CD4-positive, CD25-positive, alpha-beta regulatory T cell (primary cell): ENCODE data around the gene TYW1. TPM values are rescaled to one million over a fixed set of nuclear protein-coding genes. Genes with fewer than 3 reads are reported as not detected.
"Not testable (repeated sequence)": the region's sequence is repeated elsewhere in the genome, so short reads cannot be mapped to it uniquely, and the experiment has no call there.

Source experiments
- ATAC-seq, 2 donors: fragments of 150-1000 bp; cut with Tn5 transposase; one replicate each; pipeline ENCODE4 v1.10.0; 2021; ENCODE audit warnings: low read depth in 2 of 2, moderate number of reproducible peaks in 2 of 2, moderate library complexity in 1 of 2
- DNase-seq, 3 donors: peaks; one replicate each; pipeline versions ENCODE4 v3.0.0 to v3.0.0-alpha.2; 2012 to 2022; ENCODE audit warnings: mixed read lengths in 1 of 3
- H3K27ac ChIP-seq: one replicate; pipeline ENCODE4 v1.7.0; 2013; ENCODE audit warnings: mild to moderate bottlenecking, low read length; ENCODE audit not compliant: insufficient read depth, poor library complexity, severe bottlenecking
- H3K27me3 ChIP-seq: one replicate; pipeline ENCODE4 v1.7.0; 2013; ENCODE audit warnings: low read length; ENCODE audit not compliant: control insufficient read depth, insufficient read depth
- H3K36me3 ChIP-seq: one replicate; pipeline ENCODE4 v1.7.0; 2013; ENCODE audit warnings: mild to moderate bottlenecking, low read length, moderate library complexity; ENCODE audit not compliant: control insufficient read depth, insufficient read depth
- H3K4me1 ChIP-seq: 2 replicates; pipeline ENCODE4 v1.7.0; 2013; ENCODE audit warnings: mild to moderate bottlenecking, low read length; ENCODE audit not compliant: insufficient read depth, control insufficient read depth, poor library complexity, severe bottlenecking
- H3K4me3 ChIP-seq: one replicate; pipeline ENCODE4 v1.7.0; 2013; ENCODE audit warnings: low read depth, mild to moderate bottlenecking, low read length, moderate library complexity
- H3K9me3 ChIP-seq, 2 experiments: 1 replicate in 1 of 2; 2 replicates in 1 of 2; pipeline ENCODE4 v1.7.0; 2013; ENCODE audit warnings: low read length in 2 of 2, mild to moderate bottlenecking in 1 of 2, moderate library complexity in 1 of 2; ENCODE audit not compliant: control insufficient read depth in 2 of 2
- H3K27ac Mint-ChIP-seq, 3 donors: one replicate each; pipeline ENCODE4 v1.8.0; 2020 to 2022; ENCODE audit warnings: mild to moderate bottlenecking in 3 of 3, mixed read lengths in 3 of 3, moderate library complexity in 2 of 3
- H3K27me3 Mint-ChIP-seq: one replicate; pipeline ENCODE4 v1.8.0; 2022; ENCODE audit warnings: mild to moderate bottlenecking, mixed read lengths
- H3K36me3 Mint-ChIP-seq: one replicate; pipeline ENCODE4 v1.8.0; 2020; ENCODE audit warnings: mixed read lengths
- H3K4me1 Mint-ChIP-seq, 4 donors: one replicate each; pipeline ENCODE4 v1.8.0; 2020 to 2022; ENCODE audit warnings: mixed read lengths in 4 of 4, mild to moderate bottlenecking in 1 of 4
- H3K4me3 Mint-ChIP-seq, 4 donors: one replicate each; pipeline ENCODE4 v1.8.0; 2020 to 2022; ENCODE audit warnings: mild to moderate bottlenecking in 4 of 4, mixed read lengths in 4 of 4, moderate library complexity in 3 of 4
- H3K9me3 Mint-ChIP-seq, 7 donors: one replicate each; pipeline ENCODE4 v1.8.0; 2020 to 2022; ENCODE audit warnings: mixed read lengths in 7 of 7, mild to moderate bottlenecking in 3 of 7, moderate library complexity in 2 of 7
- polyA plus RNA-seq, 4 donors: library from polyadenylated mRNA; unstranded; fragments of 300-500 nt; fragmentation: Illumina TruSeq; gene quantifications; one replicate each; pipeline ENCODE4 v1.2.3, GENCODE V29; 2021
- total RNA-seq: library from RNA; stranded (reverse); gene quantifications from one replicate; pipeline ENCODE4 v1.2.3, GENCODE V29; 2022

Gene TYW1
- total and polyA plus RNA-seq, 5 donors from 2014 or later: 17.8 to 26.0 (median 19.8) TPM

DNA sequence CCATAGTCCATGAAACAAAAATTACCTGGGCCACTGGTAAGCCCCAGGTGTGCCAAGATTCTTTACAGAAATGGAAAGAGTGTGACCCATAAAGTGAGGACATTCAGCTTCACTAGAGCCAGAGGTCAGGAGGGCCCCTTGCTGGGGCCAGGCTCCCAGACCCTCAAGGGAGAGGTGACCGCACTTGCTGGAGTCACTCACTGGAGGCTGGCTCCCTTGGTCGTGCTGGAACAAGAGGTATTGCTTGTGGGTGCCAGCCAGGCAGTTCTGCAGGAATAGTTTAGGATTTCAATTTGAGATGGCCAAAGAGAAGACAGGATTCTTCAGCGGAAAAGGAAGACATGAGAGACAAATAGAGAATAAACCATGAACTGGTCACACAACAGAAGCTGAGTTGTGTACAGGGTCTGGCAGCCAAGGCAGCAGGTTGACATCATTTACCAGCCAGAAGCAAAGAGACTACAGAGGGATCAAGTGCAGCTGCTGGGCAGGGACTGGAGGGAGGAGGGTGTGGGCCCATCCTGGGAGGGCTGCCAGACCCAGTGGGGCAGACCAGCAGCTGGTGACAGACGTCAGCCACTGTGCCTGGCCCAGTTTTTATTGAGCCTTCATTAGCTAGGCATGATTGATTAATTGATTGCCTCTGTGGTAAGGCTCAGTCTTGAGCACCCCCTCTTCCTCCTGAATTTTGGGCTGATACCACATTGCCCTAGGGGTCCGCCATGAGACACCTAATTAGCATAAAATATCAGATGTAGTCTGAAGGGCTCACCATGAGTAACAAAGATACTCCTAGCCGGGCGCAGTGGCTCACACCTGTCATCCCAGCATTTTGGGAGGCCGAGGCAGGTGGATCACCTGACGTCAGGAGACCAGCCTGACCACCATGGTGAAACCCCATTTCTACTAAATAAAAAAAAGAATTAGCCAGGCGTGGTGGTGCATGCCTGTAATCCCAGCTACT lies 40.1 kb downstream of the TYW1 start:
- not testable (repeated sequence) for H3K4me3 Mint-ChIP-seq, H3K9me3 Mint-ChIP-seq, H3K27me3 Mint-ChIP-seq, H3K27ac ChIP-seq, DNase-seq, ATAC-seq, H3K36me3 ChIP-seq, H3K4me1 Mint-ChIP-seq, H3K27me3 ChIP-seq, H3K27ac Mint-ChIP-seq, H3K4me3 ChIP-seq, H3K4me1 ChIP-seq, H3K9me3 ChIP-seq
- peaks cover 22% of the 10 kb centered on the region for H3K36me3 Mint-ChIP-seq

DNA sequence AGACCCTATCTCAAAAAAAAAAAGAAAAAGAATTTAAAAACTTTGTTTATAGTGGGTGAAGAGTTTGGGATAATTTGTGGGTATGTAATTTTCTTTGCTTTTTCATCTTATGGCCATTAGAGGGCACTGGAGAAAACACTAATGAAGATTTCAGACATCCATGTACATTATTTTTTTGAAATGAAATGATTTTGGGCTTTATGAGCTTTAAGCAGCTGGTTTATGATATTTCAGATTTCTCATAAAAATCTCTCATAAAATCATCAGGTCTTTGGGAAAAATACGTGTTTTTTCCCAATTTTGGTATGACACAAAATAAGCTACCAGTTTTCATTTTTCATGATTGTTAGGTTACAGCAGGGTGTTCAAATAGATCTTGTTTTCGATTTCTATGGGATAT lies 44.2 kb downstream of the TYW1 start:
- not testable (repeated sequence) for H3K4me1 ChIP-seq, H3K4me3 ChIP-seq, H3K36me3 Mint-ChIP-seq, H3K27ac ChIP-seq, H3K9me3 Mint-ChIP-seq, H3K36me3 ChIP-seq, ATAC-seq, H3K27me3 ChIP-seq, H3K27me3 Mint-ChIP-seq, H3K4me1 Mint-ChIP-seq, H3K9me3 ChIP-seq, H3K4me3 Mint-ChIP-seq
- peak overlapping the region in 1 of 3 donors; percentile 54 for H3K27ac Mint-ChIP-seq
- peak in 1 of 3 donors; percentile 5 for DNase-seq

DNA sequence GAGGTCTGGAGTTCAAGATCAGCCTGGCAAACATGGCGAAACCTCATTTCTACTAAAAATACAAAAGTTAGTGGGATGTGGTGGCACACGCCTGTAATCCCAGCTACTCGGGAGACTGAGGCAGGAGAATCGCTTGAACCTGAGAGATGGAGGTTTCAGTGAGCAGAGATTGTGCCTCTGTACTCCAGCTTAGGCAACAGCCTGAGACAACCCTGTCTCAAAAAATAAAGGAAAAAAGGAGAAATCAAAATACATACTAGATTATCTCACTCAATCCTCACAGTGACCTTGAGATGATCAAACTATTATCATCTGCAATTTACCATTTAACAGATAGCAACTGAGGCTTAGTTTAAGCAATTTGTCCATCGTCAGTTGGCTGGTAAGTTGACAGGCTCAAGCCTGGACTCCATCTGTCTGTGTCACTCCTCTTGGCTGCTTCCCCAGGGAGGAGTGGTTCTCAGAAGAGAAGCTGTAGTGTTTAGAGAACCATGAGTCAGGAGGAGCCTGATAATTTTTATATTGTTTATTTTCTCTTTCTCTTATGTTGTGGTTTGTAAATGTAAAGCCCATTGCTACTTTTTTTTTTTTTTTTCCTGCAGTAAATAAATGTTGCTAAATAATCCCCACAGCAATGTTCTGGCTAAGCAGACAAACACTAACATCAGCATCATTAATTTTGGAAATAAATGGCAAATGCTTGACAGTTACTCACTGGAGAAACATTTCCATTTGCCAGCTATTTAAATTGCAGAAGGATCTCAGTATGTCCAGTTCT lies 46.3 kb downstream of the TYW1 start:
- H3K27me3 ChIP-seq, H3K27ac ChIP-seq, H3K4me3 ChIP-seq, ATAC-seq, H3K9me3 ChIP-seq, H3K36me3 ChIP-seq, H3K9me3 Mint-ChIP-seq, H3K4me1 ChIP-seq, H3K4me3 Mint-ChIP-seq, H3K36me3 Mint-ChIP-seq, DNase-seq, H3K27me3 Mint-ChIP-seq: not testable (repeated sequence)
- peak overlapping the region in 1 of 3 donors; percentile 27 for H3K27ac Mint-ChIP-seq
- H3K4me1 Mint-ChIP-seq: peaks cover 0 to 14% (median 6%) of the 10 kb centered on the region in 4 donors

DNA sequence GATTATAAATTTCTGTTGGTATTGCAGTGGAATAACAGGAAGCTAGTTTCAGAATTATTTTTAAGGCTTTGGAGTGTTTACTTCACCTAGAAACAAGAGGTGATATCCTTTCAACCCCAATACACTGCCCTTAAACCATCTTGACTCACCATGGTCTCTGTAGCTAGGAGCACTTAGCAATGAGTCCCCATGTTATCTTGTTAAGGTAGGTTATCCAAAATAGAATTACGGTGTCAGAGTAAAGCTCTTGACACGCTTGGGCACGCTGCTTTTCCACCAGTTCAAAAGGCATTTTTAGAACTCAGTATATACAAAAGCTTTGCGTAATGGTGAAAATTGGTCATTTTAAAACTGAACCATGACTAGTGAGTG lies 46.9 kb downstream of the TYW1 start:
- not testable (repeated sequence) for ATAC-seq, H3K27me3 ChIP-seq, H3K4me3 Mint-ChIP-seq, H3K4me1 ChIP-seq, H3K4me3 ChIP-seq, H3K36me3 Mint-ChIP-seq, H3K27ac Mint-ChIP-seq, H3K9me3 Mint-ChIP-seq, H3K27me3 Mint-ChIP-seq, H3K36me3 ChIP-seq, H3K9me3 ChIP-seq, H3K27ac ChIP-seq, DNase-seq
- H3K4me1 Mint-ChIP-seq: peaks cover 0 to 14% (median 6%) of the 10 kb centered on the region in 4 donors

DNA sequence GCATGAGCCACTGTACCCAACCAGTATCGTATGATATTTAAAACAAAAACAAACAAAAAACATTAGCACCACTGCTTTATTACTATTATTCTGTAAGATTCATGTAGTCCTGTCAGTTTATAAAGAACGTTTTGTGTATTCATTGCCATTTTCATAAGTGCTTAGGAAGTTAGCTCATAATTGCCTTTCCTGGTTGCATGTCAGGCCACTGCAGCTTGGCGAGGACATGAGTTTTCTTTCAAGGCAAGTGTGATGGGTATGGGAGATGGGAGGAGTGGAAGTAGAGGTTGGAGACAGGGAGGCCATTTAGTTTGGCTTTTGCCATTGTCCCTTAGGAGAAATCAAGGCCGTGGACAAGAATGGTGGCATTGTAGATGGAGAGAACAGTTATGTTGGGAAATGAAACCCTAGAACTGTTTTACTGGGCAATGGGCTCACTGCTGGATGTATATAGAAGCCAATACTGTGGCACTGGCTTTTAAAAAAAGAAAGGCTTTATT lies 48.9 kb downstream of the TYW1 start:
- peaks cover 11% of the 10 kb centered on the region for H3K36me3 Mint-ChIP-seq
- H3K4me3 Mint-ChIP-seq: no peak overlapping the region
- H3K9me3 ChIP-seq: no peaks in the 10 kb centered on the region
- peaks cover 4 to 19% (median 14%) of the 10 kb centered on the region in 4 donors for H3K4me1 Mint-ChIP-seq
- H3K9me3 Mint-ChIP-seq: no peaks in the 10 kb centered on the region
- DNase-seq (no peak), ATAC-seq (no peak)
- H3K27ac Mint-ChIP-seq: peak overlapping the region in 1 of 3 donors; percentile 33
- H3K4me1 ChIP-seq: no peaks in the 10 kb centered on the region
- H3K27me3 Mint-ChIP-seq: no peaks in the 10 kb centered on the region
- H3K27ac ChIP-seq: no peak overlapping the region
- peaks cover 5% of the 10 kb centered on the region for H3K36me3 ChIP-seq
- no peak overlapping the region for H3K4me3 ChIP-seq
- no peaks in the 10 kb centered on the region for H3K27me3 ChIP-seq

DNA sequence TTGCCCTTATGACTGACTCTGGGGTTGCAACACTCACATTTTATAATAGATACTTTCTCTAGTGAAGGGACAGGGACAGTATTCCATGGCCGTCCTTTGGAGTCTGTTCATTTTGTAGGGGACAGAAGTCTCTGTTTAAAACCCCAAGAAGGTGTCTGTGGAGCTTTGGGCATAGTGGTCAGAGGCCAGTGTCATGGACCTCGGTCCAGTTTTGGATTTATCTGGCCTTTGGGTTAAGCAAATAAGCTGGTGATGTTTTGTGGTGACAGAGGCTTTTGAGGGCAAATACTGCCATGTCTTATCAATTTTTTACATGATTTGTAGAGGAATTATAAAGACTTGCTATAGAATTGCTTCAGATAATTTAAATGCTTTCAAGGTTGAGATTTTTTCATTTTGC lies 50.2 kb downstream of the TYW1 start:
- H3K27me3 Mint-ChIP-seq, H3K27ac Mint-ChIP-seq, H3K4me1 ChIP-seq, H3K4me3 Mint-ChIP-seq, H3K9me3 ChIP-seq, DNase-seq, ATAC-seq, H3K9me3 Mint-ChIP-seq, H3K27me3 ChIP-seq, H3K4me3 ChIP-seq, H3K27ac ChIP-seq: not testable (repeated sequence)
- peaks cover 14% of the 10 kb centered on the region for H3K36me3 ChIP-seq
- Mint-ChIP-seq H3K4me1 (peaks cover 12 to 24% (median 16%) of the 10 kb centered on the region in 4 donors), H3K36me3 (peaks cover 21% of the 10 kb centered on the region)

DNA sequence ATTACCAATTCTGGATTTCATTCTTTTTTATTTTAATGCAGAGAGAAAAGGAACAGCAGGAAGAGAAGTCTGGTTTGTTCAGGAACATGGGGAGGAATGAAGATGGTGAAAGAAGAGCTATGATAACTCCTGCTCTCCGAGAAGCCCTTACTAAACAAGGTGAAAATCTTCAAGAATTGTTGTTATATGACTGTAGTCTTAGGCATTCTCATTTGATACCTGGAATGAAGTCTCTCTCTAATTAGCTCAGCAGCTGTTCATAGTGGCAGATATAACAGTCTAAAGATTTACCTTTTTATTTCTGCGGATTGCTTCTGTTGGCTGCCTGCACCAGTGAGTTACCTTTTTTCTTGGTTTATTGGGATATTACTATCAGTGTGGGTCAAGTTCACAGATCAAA lies 53.3 kb downstream of the TYW1 start:
- H3K36me3 ChIP-seq: peaks cover 24% of the 10 kb centered on the region
- H3K27me3 Mint-ChIP-seq, H3K27me3 ChIP-seq, H3K4me3 Mint-ChIP-seq, H3K9me3 Mint-ChIP-seq, ATAC-seq, H3K9me3 ChIP-seq, H3K4me1 ChIP-seq, DNase-seq, H3K27ac ChIP-seq, H3K4me3 ChIP-seq: not testable (repeated sequence)
- H3K36me3 Mint-ChIP-seq: peaks cover 45% of the 10 kb centered on the region
- H3K4me1 Mint-ChIP-seq: peaks cover 20 to 30% (median 23%) of the 10 kb centered on the region in 4 donors
- H3K27ac Mint-ChIP-seq: peak overlapping the region in 2 of 3 donors; percentile 23 to 36
